ENCODE data around the gene VSX1. TPM values are rescaled to one million over a fixed set of nuclear protein-coding genes. Genes with fewer than 3 reads are reported as not detected.

The VSX1 gene
- total RNA-seq, 1 experiment from 2014 or later = not detected

- ChIA-PET CTCF (interaction anchor here (0.6 kb wide), 1 partner anchor 126 kb away, joined by 5 read pairs; no protein-coding TSS in a partner anchor), POLR2A (ENCODE audit: low non-redundant PET) (interaction anchor here (0.7 kb wide), 1 partner anchor 1650 kb away, joined by 3 read pairs; no protein-coding TSS in a partner anchor)
- intact Hi-C loops (cut with micrococcal nuclease; ENCODE audit: unreplicated experiment) = loop anchor here (1.0 kb wide), 1 partner anchor 70 kb away; no protein-coding TSS in a partner anchor
- H3K36me3 ChIP-seq (ENCODE audit: insufficient read depth, low read length, poor library complexity, severe bottlenecking) = no peaks in the 10 kb centered on the region
- DNase-seq (ENCODE audit: low spot score) = no peak
- BruUV-seq (replicated peaks) = no TSS peak
- no peak for TF ChIP-seq CTCF (conservative IDR thresholded peaks at IDR 0.05; ENCODE audit: low read depth, low read length)
- TF ChIP-seq EZH2 (IDR thresholded peaks at IDR 0.05; ENCODE audit: borderline replicate concordance, low read depth, low read length, poor library complexity, severe bottlenecking) = no peak
- H3K4me3 ChIP-seq (ENCODE audit: low read depth, low read length, poor library complexity, severe bottlenecking) = no peak overlapping the region
- H3K4me1 ChIP-seq (ENCODE audit: insufficient read depth, low read length, poor library complexity, severe bottlenecking) = no peaks in the 10 kb centered on the region
- H3K9me3 ChIP-seq (ENCODE audit: low read depth, low read length, poor library complexity, severe bottlenecking) = no peaks in the 10 kb centered on the region
- peaks cover 54% of the 10 kb centered on the region for H3K27me3 ChIP-seq (replicated peaks; ENCODE audit: insufficient read depth, low read depth, low read length, poor library complexity)
- H3K27ac ChIP-seq (ENCODE audit: low read depth, low read length, poor library complexity, severe bottlenecking) = no peak overlapping the region
Measured at GRCh38 chr20:25065072-25065624, 16.8 kb downstream of the VSX1 start.

- H3K9me3 ChIP-seq (ENCODE audit: low read depth, low read length, poor library complexity, severe bottlenecking) = no peaks in the 10 kb centered on the region
- no peak for DNase-seq (ENCODE audit: low spot score)
- H3K27me3 ChIP-seq (replicated peaks; ENCODE audit: insufficient read depth, low read depth, low read length, poor library complexity) = peaks cover 49% of the 10 kb centered on the region
- no peak overlapping the region for H3K4me3 ChIP-seq (ENCODE audit: low read depth, low read length, poor library complexity, severe bottlenecking)
- no peaks in the 10 kb centered on the region for H3K36me3 ChIP-seq (ENCODE audit: insufficient read depth, low read length, poor library complexity, severe bottlenecking)
- intact Hi-C loops (cut with micrococcal nuclease; ENCODE audit: unreplicated experiment) = loop anchor here (1.0 kb wide), 1 partner anchor 69 kb away; no protein-coding TSS in a partner anchor
- no TSS peak for BruUV-seq (replicated peaks)
- no peaks in the 10 kb centered on the region for H3K4me1 ChIP-seq (ENCODE audit: insufficient read depth, low read length, poor library complexity, severe bottlenecking)
- TF ChIP-seq EZH2 (IDR thresholded peaks at IDR 0.05; ENCODE audit: borderline replicate concordance, low read depth, low read length, poor library complexity, severe bottlenecking) (no peak), CTCF (conservative IDR thresholded peaks at IDR 0.05; ENCODE audit: low read depth, low read length) (no peak)
- POLR2A ChIA-PET (ENCODE audit: low non-redundant PET) = interaction anchor here (0.7 kb wide), 1 partner anchor 1649 kb away, joined by 3 read pairs; no protein-coding TSS in a partner anchor
- CTCF ChIA-PET = no interaction called here
- no peak overlapping the region for H3K27ac ChIP-seq (ENCODE audit: low read depth, low read length, poor library complexity, severe bottlenecking)
Measured at GRCh38 chr20:25064561-25065071, 17.3 kb downstream of the VSX1 start.

DNA sequence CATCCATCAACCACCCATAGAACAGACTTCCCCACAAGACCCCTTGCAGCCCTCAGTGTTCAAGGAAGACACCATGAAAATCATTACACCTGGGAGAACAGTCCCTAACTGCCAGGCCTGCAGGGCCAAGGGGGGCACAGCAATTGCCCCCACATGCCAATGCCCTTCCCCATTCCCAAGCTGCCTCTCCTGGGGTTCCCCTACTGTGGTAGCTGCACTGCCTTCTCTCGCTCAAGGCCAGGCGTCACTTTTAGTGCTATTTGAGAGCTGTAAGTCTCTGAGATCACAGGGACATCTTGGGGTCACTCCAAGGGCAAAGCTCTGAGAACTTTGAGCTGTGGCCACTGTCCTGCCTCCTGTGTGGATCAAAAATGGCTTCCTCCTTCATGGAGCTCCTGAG, 18.0 kb downstream of the VSX1 start:
- intact Hi-C loops (cut with micrococcal nuclease; ENCODE audit: unreplicated experiment) = no loop called here
- Histone ChIP-seq H3K27me3 (replicated peaks; ENCODE audit: insufficient read depth, low read depth, low read length, poor library complexity) (peaks cover 43% of the 10 kb centered on the region), H3K27ac (ENCODE audit: low read depth, low read length, poor library complexity, severe bottlenecking) (no peak overlapping the region), H3K4me1 (ENCODE audit: insufficient read depth, low read length, poor library complexity, severe bottlenecking) (peaks cover 4% of the 10 kb centered on the region), H3K4me3 (ENCODE audit: low read depth, low read length, poor library complexity, severe bottlenecking) (no peak overlapping the region), H3K9me3 (ENCODE audit: low read depth, low read length, poor library complexity, severe bottlenecking) (no peaks in the 10 kb centered on the region), H3K36me3 (ENCODE audit: insufficient read depth, low read length, poor library complexity, severe bottlenecking) (no peaks in the 10 kb centered on the region)
- CTCF ChIA-PET = no interaction called here
- DNase-seq (ENCODE audit: low spot score) = no peak
- POLR2A ChIA-PET (ENCODE audit: low non-redundant PET) = no interaction called here
- TF ChIP-seq CTCF (conservative IDR thresholded peaks at IDR 0.05; ENCODE audit: low read depth, low read length) = no peak
- TF ChIP-seq EZH2 (IDR thresholded peaks at IDR 0.05; ENCODE audit: borderline replicate concordance, low read depth, low read length, poor library complexity, severe bottlenecking) = no peak
- BruUV-seq (replicated peaks) = no TSS peak

Data from A673 (cell line).